NB4 (cell line): ENCODE results near the gene LSM10.

ENCODE experiments used
- POLR2A ChIP-seq: IDR thresholded peaks from 2 replicates; pipeline ENCODE4 v1.6.1; 2011; ENCODE audit warnings: mild to moderate bottlenecking; ENCODE audit not compliant: insufficient read length; ENCODE audit errors: extremely low read depth
- TF ChIP-seq, protein P1 (sequence below): IDR thresholded peaks from one replicate; pipeline ENCODE4 v1.5.1; 2012; ENCODE audit warnings: low read depth, low read length

GRCh38 chr1:36367066-36367465, 30.6 kb downstream of the LSM10 start:
- TF ChIP-seq, protein P1, sequence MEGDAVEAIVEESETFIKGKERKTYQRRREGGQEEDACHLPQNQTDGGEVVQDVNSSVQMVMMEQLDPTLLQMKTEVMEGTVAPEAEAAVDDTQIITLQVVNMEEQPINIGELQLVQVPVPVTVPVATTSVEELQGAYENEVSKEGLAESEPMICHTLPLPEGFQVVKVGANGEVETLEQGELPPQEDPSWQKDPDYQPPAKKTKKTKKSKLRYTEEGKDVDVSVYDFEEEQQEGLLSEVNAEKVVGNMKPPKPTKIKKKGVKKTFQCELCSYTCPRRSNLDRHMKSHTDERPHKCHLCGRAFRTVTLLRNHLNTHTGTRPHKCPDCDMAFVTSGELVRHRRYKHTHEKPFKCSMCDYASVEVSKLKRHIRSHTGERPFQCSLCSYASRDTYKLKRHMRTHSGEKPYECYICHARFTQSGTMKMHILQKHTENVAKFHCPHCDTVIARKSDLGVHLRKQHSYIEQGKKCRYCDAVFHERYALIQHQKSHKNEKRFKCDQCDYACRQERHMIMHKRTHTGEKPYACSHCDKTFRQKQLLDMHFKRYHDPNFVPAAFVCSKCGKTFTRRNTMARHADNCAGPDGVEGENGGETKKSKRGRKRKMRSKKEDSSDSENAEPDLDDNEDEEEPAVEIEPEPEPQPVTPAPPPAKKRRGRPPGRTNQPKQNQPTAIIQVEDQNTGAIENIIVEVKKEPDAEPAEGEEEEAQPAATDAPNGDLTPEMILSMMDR: no peak
- TF ChIP-seq POLR2A: no peak
